CD14-positive monocyte (primary cell): ENCODE results near the gene TMEM60. TPM values are rescaled to one million over a fixed set of nuclear protein-coding genes. Genes with fewer than 3 reads are reported as not detected.
"Not testable (repeated sequence)": the region's sequence is repeated elsewhere in the genome, so short reads cannot be mapped to it uniquely, and the experiment has no call there.

ENCODE experiments used
- DNase-seq, 3 donors: peaks; one replicate each; pipeline ENCODE4 v3.0.0-alpha.2; 2011 to 2022
- H2AFZ ChIP-seq: 2 replicates; pipeline ENCODE4 v1.6.0; 2012; ENCODE audit warnings: mild to moderate bottlenecking, low read depth, low read length, inconsistent platforms; ENCODE audit not compliant: insufficient read depth, poor library complexity, severe bottlenecking
- H3K27ac ChIP-seq, 2 donors: 1 replicate in 1 of 2; 2 replicates in 1 of 2; pipeline ENCODE4 v1.5.1; 2012 to 2013; ENCODE audit warnings: low read length in 2 of 2, control low read depth in 1 of 2, inconsistent platforms in 1 of 2, low read depth in 1 of 2, mild to moderate bottlenecking in 1 of 2
- H3K27me3 ChIP-seq, 2 donors: one replicate each; pipeline versions ENCODE4 v1.6.0 to v1.6.1; 2011 to 2013; ENCODE audit warnings: low read length in 2 of 2; ENCODE audit not compliant: control insufficient read depth in 2 of 2, insufficient read depth in 2 of 2
- H3K36me3 ChIP-seq, 2 donors: replicated peaks in 1 of 2; 1 replicate in 1 of 2; 2 replicates in 1 of 2; pipeline versions ENCODE4 v1.5.1 to v1.6.1; 2012 to 2013; ENCODE audit warnings: low read length in 2 of 2, control low read depth in 1 of 2, inconsistent platforms in 1 of 2, mild to moderate bottlenecking in 1 of 2; ENCODE audit not compliant: insufficient read depth in 2 of 2, control insufficient read depth in 1 of 2
- H3K4me1 ChIP-seq, 2 donors: 1 replicate in 1 of 2; 2 replicates in 1 of 2; pipeline versions ENCODE4 v1.5.1 to v1.6.1; 2012 to 2013; ENCODE audit warnings: low read length in 2 of 2, control low read depth in 1 of 2, inconsistent platforms in 1 of 2, mild to moderate bottlenecking in 1 of 2, moderate library complexity in 1 of 2; ENCODE audit not compliant: insufficient read depth in 2 of 2, control insufficient read depth in 1 of 2
- H3K4me2 ChIP-seq: replicated peaks from 2 replicates; pipeline ENCODE3; 2012; ENCODE audit warnings: low read length, moderate library complexity, mild to moderate bottlenecking; ENCODE audit not compliant: poor library complexity, severe bottlenecking; ENCODE audit errors: extremely low read depth
- H3K4me3 ChIP-seq, 3 experiments: fragments of 200-600 bp in 1 of 3; sonication (generic) in 1 of 3; replicated peaks in 1 of 3; 1 replicate in 2 of 3; 2 replicates in 1 of 3; pipeline ENCODE4 v1.5.1; 2011 to 2013; ENCODE audit warnings: low read length in 3 of 3, mild to moderate bottlenecking in 3 of 3, control low read depth in 2 of 3, low read depth in 2 of 3, inconsistent platforms in 1 of 3, moderate library complexity in 1 of 3
- H3K79me2 ChIP-seq: 2 replicates; pipeline ENCODE4 v1.6.0; 2012; ENCODE audit warnings: mild to moderate bottlenecking, control low read depth, inconsistent platforms, low read length, moderate library complexity; ENCODE audit not compliant: insufficient read depth
- H3K9ac ChIP-seq: 2 replicates; pipeline ENCODE4 v1.6.0; 2017; ENCODE audit warnings: low read length, mild to moderate bottlenecking; ENCODE audit not compliant: insufficient read depth, poor library complexity, severe bottlenecking
- H3K9me3 ChIP-seq, 2 donors: replicated peaks in 1 of 2; 1 replicate in 1 of 2; 2 replicates in 1 of 2; pipeline versions ENCODE4 v1.5.1 to v1.6.1; 2012 to 2013; ENCODE audit warnings: low read length in 2 of 2, control low read depth in 1 of 2; ENCODE audit not compliant: control insufficient read depth in 1 of 2, insufficient read depth in 1 of 2
- H4K20me1 ChIP-seq: 2 replicates; pipeline ENCODE4 v1.6.0; 2012; ENCODE audit warnings: mild to moderate bottlenecking, low read length, control low read depth, moderate library complexity; ENCODE audit not compliant: insufficient read depth
- H3K27ac Mint-ChIP-seq, 7 donors: one replicate each; pipeline ENCODE4 v1.8.0; 2020; ENCODE audit warnings: mild to moderate bottlenecking in 7 of 7, mixed read lengths in 7 of 7, moderate library complexity in 6 of 7, inconsistent platforms in 2 of 7
- H3K27me3 Mint-ChIP-seq, 3 donors: one replicate each; pipeline ENCODE4 v1.8.0; 2021 to 2022; ENCODE audit warnings: low read depth in 3 of 3, mild to moderate bottlenecking in 3 of 3, mixed read lengths in 3 of 3, moderate library complexity in 3 of 3, inconsistent platforms in 1 of 3
- H3K36me3 Mint-ChIP-seq, 2 donors: one replicate each; pipeline ENCODE4 v1.8.0; 2020; ENCODE audit warnings: mixed read lengths in 2 of 2, inconsistent platforms in 1 of 2, mild to moderate bottlenecking in 1 of 2
- H3K4me1 Mint-ChIP-seq: one replicate; pipeline ENCODE4 v1.8.0; 2020; ENCODE audit warnings: mild to moderate bottlenecking, mixed read lengths
- H3K4me3 Mint-ChIP-seq, 2 donors: one replicate each; pipeline ENCODE4 v1.8.0; 2020; ENCODE audit warnings: mild to moderate bottlenecking in 2 of 2, mixed read lengths in 2 of 2, moderate library complexity in 1 of 2
- H3K9me3 Mint-ChIP-seq, 7 donors: one replicate each; pipeline ENCODE4 v1.8.0; 2020 to 2022; ENCODE audit warnings: mixed read lengths in 7 of 7, mild to moderate bottlenecking in 6 of 7, moderate library complexity in 6 of 7, inconsistent platforms in 2 of 7
- WGBS: methylation state at CpG from one replicate; pipeline ENCODE4 v1.1.5; 2013; ENCODE audit warnings: missing lambda C conversion rate; ENCODE audit not compliant: insufficient coverage; 5-methylcytosine and 5-hydroxymethylcytosine counted together
- intact Hi-C, 2 donors: fragments of 100-400 bp; cut with micrococcal nuclease; formaldehyde crosslinking; loops; one replicate each; pipeline versions ENCODE4 v1.15.0 to v1.15.1; 2023
- polyA plus RNA-seq, 3 donors: library from polyadenylated mRNA; depleted of rRNA in 1 of 3; unstranded in 2 of 3; stranded (reverse) in 1 of 3; fragments of 300-500 nt in 2 of 3; fragments of >200 nt in 1 of 3; fragmentation: Illumina TruSeq in 2 of 3; gene quantifications; 1 replicate in 2 of 3; 2 replicates in 1 of 3; pipeline ENCODE4 v1.2.3, GENCODE V29; 2012 to 2021
- TF ChIP-seq, protein P1 (sequence below): fragments of 200-600 bp; IDR thresholded peaks from one replicate; pipeline ENCODE4 v1.8.0; 2022; ENCODE audit warnings: antibody characterized with exemption, mild to moderate bottlenecking

The TMEM60 gene
- polyA plus RNA-seq, 3 donors: 5.5 to 27.6 (median 25.6) TPM

DNA sequence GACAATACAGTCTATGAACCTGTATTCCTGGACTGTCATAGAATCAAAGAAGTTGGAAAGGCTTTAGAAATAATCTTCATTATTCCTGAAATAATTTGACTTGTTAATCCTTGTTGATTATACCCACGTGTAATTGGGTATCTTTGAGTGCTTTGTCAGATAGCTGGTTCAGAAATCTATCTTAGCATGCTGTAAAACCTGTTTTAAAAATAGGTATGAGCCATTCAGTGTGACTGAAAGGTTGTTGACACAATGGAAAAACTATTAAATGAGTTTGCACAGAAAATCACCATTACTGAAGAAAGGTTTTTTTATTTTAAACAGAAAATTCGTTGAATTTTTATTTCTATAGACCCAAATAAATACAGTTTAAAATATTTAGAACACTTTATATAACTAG is 39.0 kb upstream of the TMEM60 start:
- peaks cover 19% of the 10 kb centered on the region for H3K4me1 Mint-ChIP-seq
- Histone ChIP-seq H3K27ac (no peak overlapping the region), H3K4me1 (peaks cover 12 to 14% of the 10 kb centered on the region in 2 donors), H2AFZ (no peak overlapping the region), H3K4me2 (no peak overlapping the region), H3K79me2 (peaks cover 38% of the 10 kb centered on the region), H3K27me3 (no peaks in the 10 kb centered on the region), H4K20me1 (no peaks in the 10 kb centered on the region), H3K9ac (no peak overlapping the region), H3K9me3 (no peaks in the 10 kb centered on the region), H3K36me3 (no peaks in the 10 kb centered on the region), H3K4me3 (no peak overlapping the region)
- intact Hi-C loops: no loop called here
- H3K27ac Mint-ChIP-seq: no peak overlapping the region
- TF ChIP-seq, protein P1, sequence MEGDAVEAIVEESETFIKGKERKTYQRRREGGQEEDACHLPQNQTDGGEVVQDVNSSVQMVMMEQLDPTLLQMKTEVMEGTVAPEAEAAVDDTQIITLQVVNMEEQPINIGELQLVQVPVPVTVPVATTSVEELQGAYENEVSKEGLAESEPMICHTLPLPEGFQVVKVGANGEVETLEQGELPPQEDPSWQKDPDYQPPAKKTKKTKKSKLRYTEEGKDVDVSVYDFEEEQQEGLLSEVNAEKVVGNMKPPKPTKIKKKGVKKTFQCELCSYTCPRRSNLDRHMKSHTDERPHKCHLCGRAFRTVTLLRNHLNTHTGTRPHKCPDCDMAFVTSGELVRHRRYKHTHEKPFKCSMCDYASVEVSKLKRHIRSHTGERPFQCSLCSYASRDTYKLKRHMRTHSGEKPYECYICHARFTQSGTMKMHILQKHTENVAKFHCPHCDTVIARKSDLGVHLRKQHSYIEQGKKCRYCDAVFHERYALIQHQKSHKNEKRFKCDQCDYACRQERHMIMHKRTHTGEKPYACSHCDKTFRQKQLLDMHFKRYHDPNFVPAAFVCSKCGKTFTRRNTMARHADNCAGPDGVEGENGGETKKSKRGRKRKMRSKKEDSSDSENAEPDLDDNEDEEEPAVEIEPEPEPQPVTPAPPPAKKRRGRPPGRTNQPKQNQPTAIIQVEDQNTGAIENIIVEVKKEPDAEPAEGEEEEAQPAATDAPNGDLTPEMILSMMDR: no peak
- peaks cover 4 to 6% of the 10 kb centered on the region in 2 donors for H3K36me3 Mint-ChIP-seq
- peaks cover 0 to 5% (median 0%) of the 10 kb centered on the region in 7 donors for H3K9me3 Mint-ChIP-seq
- H3K27me3 Mint-ChIP-seq: no peaks in the 10 kb centered on the region
- no peak for DNase-seq
- no CpG with 5 or more reads among the region's 2 CpGs for WGBS
- H3K4me3 Mint-ChIP-seq: no peak overlapping the region

DNA sequence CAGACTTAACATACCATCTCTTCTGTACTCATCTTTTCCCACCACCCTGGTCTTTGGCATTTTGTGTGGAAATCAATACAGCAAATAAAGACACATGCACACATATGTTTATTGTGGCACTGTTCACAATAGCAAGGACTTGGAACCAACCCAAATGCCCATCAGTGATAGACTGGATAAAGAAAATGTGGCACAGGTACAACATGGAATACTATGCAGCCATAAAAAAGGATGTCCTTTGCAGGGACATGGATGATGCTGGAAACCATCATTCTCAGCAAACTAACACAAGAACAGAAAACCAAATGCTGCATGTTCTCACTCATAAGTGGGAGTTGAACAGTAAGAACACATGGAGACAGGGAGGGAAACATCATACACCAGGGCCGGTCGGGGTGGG is 38.2 kb upstream of the TMEM60 start:
- H3K4me2 ChIP-seq, H3K9ac ChIP-seq, H3K27me3 Mint-ChIP-seq, H3K27ac Mint-ChIP-seq, DNase-seq, H4K20me1 ChIP-seq, H3K4me3 ChIP-seq, H3K36me3 ChIP-seq, H3K4me3 Mint-ChIP-seq, H2AFZ ChIP-seq, intact Hi-C loops, H3K27me3 ChIP-seq, H3K9me3 ChIP-seq, H3K9me3 Mint-ChIP-seq, H3K27ac ChIP-seq, H3K36me3 Mint-ChIP-seq: not testable (repeated sequence)
- no CpG with 5 or more reads among the region's 2 CpGs for WGBS
- Histone ChIP-seq H3K4me1 (peaks cover 12 to 14% of the 10 kb centered on the region in 2 donors), H3K79me2 (peaks cover 44% of the 10 kb centered on the region)
- H3K4me1 Mint-ChIP-seq: peaks cover 19% of the 10 kb centered on the region
